Tibial nerve (tissue), 4 donors: Measurements from ENCODE around the gene HMG20B.

Experiments
- CTCF ChIP-seq, 5 experiments: fragments of 200-600 bp in 3 of 5; fragments of 450-650 bp in 2 of 5; sonication (generic) in 3 of 5; IDR thresholded peaks; one replicate each; pipeline ENCODE4 v1.5.1; 2016 to 2019; ENCODE audit warnings: antibody characterized with exemption in 5 of 5, mild to moderate bottlenecking in 3 of 5, moderate library complexity in 2 of 5
- EP300 ChIP-seq, 2 donors: sonication (generic); formaldehyde crosslinking; IDR thresholded peaks; one replicate each; pipeline ENCODE4 v1.6.1; 2017; ENCODE audit warnings: antibody characterized with exemption in 2 of 2, mild to moderate bottlenecking in 1 of 2
- POLR2A ChIP-seq, 2 donors: fragments of 450-650 bp; IDR thresholded peaks; one replicate each; pipeline ENCODE4 v1.6.1; 2017; ENCODE audit warnings: antibody characterized with exemption in 2 of 2, mild to moderate bottlenecking in 2 of 2, moderate library complexity in 2 of 2

- no peak for TF ChIP-seq CTCF (IDR thresholded peaks at IDR 0.05)
- TF ChIP-seq POLR2A (IDR thresholded peaks at IDR 0.05): no peak
- no peak for TF ChIP-seq EP300 (IDR thresholded peaks at IDR 0.05)
Measured at GRCh38 chr19:3544058-3544376, 28.7 kb upstream of the HMG20B start.
